ENCODE results near the gene E4F1. TPM values are rescaled to one million over a fixed set of nuclear protein-coding genes. Genes with fewer than 3 reads are reported as not detected.

The E4F1 gene
- total and polyA plus RNA-seq, 2 donors (not counting 1 experiment from before 2014, with no cell fraction given), result 41.8 to 70.9 TPM

DNA sequence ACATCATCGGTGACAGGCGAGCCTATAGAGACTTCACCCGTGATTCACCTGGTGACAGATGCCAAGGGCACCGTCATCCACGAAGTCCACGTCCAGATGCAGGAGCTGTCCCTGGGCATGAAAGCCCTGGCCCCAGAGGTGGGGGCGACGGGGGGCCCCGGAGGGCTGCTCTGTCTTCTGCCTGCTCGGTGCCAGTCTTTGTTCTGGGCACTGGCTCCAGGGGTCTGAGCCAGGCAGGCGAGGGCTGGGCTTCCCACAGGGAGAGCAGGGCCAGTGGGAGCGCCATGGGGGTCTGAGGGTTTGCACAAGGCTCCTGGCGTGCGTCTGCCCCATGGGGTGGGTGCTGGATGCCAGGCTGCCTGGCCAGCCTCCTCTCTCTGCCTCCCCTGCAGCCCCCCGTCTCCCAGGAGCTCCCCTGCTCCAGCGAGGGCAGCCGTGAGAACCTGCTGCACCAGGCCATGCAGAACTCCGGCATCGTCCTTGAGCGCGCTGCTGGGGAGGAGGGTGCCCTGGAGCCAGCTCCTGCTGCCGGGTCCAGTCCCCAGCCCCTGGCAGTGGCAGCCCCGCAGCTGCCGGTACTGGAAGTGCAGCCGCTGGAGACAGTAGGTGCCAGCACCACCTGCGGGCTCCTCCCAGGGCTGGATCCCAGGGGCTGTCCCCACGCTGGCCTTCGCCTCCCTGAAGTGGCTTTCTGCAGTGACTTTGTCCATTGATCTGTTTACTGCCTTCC, 9.8 kb downstream of the E4F1 start:
- Mint-ChIP-seq H3K9me3 (ENCODE audit: insufficient read depth) (no peaks in the 10 kb centered on the region), H3K4me3 (no peak overlapping the region), H3K4me1 (no peaks in the 10 kb centered on the region), H3K27me3 (peaks cover 3% of the 10 kb centered on the region), H3K27ac (no peak overlapping the region)
- peaks cover 12 to 15% of the 10 kb centered on the region in 2 donors for H3K4me1 ChIP-seq (ENCODE audit: control insufficient read depth in 2 of 2, insufficient read depth in 2 of 2, low read length in 2 of 2)
- no peak overlapping the region for H3K9ac ChIP-seq (ENCODE audit: low read length)
- no peak overlapping the region for H3K27ac ChIP-seq (ENCODE audit: low read length in 2 of 2)
- ChIA-PET CTCF (no interaction called here), POLR2A (no interaction called here)
- ATAC-seq (ENCODE audit: low read depth) (no peak), DNase-seq (no peak)
- H3K27me3 ChIP-seq (replicated peaks in 1 of 4; ENCODE audit: control extremely low read depth in 1 of 4, control insufficient read depth in 3 of 4, insufficient read depth in 4 of 4, low read length in 3 of 4), result peaks cover 0 to 27% (median 11%) of the 10 kb centered on the region in 4 experiments
- 98% methylated on average over 27 of the region's 28 CpGs for WGBS (ENCODE audit: insufficient coverage)
- H3K4me3 ChIP-seq (ENCODE audit: control extremely low read depth in 1 of 5, extremely low read depth in 1 of 5, insufficient read depth in 1 of 5, low read depth in 2 of 5, low read length in 4 of 5), result no peak overlapping the region
- no peak for TF ChIP-seq EZH2 (IDR thresholded peaks at IDR 0.05; ENCODE audit: borderline replicate concordance, insufficient read depth, low read depth, low read length, poor library complexity, severe bottlenecking)
- TF ChIP-seq, protein P1, sequence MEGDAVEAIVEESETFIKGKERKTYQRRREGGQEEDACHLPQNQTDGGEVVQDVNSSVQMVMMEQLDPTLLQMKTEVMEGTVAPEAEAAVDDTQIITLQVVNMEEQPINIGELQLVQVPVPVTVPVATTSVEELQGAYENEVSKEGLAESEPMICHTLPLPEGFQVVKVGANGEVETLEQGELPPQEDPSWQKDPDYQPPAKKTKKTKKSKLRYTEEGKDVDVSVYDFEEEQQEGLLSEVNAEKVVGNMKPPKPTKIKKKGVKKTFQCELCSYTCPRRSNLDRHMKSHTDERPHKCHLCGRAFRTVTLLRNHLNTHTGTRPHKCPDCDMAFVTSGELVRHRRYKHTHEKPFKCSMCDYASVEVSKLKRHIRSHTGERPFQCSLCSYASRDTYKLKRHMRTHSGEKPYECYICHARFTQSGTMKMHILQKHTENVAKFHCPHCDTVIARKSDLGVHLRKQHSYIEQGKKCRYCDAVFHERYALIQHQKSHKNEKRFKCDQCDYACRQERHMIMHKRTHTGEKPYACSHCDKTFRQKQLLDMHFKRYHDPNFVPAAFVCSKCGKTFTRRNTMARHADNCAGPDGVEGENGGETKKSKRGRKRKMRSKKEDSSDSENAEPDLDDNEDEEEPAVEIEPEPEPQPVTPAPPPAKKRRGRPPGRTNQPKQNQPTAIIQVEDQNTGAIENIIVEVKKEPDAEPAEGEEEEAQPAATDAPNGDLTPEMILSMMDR (IDR thresholded peaks at IDR 0.05), result no peak
- H2AFZ ChIP-seq (ENCODE audit: insufficient read depth, low read depth, low read length, poor library complexity, severe bottlenecking), result no peak overlapping the region
- peaks cover 46% of the 10 kb centered on the region for H4K20me1 ChIP-seq (ENCODE audit: control insufficient read depth, insufficient read depth, low read length, poor library complexity, severe bottlenecking)
- H3K79me2 ChIP-seq (ENCODE audit: control insufficient read depth, insufficient read depth, low read length), result peaks cover 8% of the 10 kb centered on the region
- H3K4me2 ChIP-seq (replicated peaks; ENCODE audit: low read depth, low read length, poor library complexity, severe bottlenecking), result no peak overlapping the region
- intact Hi-C loops (cut with micrococcal nuclease), result no loop called here
- H3K36me3 ChIP-seq (replicated peaks in 1 of 2; ENCODE audit: control extremely low read depth in 1 of 2, control insufficient read depth in 1 of 2, extremely low read depth in 1 of 2, insufficient read depth in 2 of 2, low read length in 1 of 2), result peaks cover 0 to 62% of the 10 kb centered on the region in 2 experiments
- peaks cover 0 to 5% (median 0%) of the 10 kb centered on the region in 3 donors for H3K9me3 ChIP-seq (ENCODE audit: control extremely low read depth in 1 of 3, control insufficient read depth in 2 of 3, insufficient read depth in 1 of 3, low read length in 2 of 3)

Measured in B cell (primary cell).